Kidney epithelial cell (primary cell): ENCODE data around the gene EXOC3L4. TPM values are rescaled to one million over a fixed set of nuclear protein-coding genes. Genes with fewer than 3 reads are reported as not detected.

ENCODE experiments used
- DNase-seq: peaks from one replicate; pipeline ENCODE4 v3.0.0-alpha.2; 2010; ENCODE audit warnings: low read depth
- H3K27me3 ChIP-seq: 2 replicates; pipeline ENCODE4 v1.6.0; 2011; ENCODE audit warnings: low read length; ENCODE audit not compliant: control insufficient read depth, insufficient read depth
- H3K36me3 ChIP-seq: 2 replicates; pipeline ENCODE4 v1.5.1; 2011; ENCODE audit warnings: low read length; ENCODE audit not compliant: control insufficient read depth, insufficient read depth
- H3K4me3 ChIP-seq: 2 replicates; pipeline ENCODE4 v1.5.1; 2011; ENCODE audit warnings: low read depth, mild to moderate bottlenecking, control low read depth, low read length
- CTCF ChIP-seq: IDR thresholded peaks from 2 replicates; pipeline ENCODE4 v1.5.1; 2011; ENCODE audit warnings: mild to moderate bottlenecking, moderate library complexity, low read length, control low read depth, inconsistent platforms; ENCODE audit not compliant: insufficient read depth, poor library complexity, severe bottlenecking
- total RNA-seq: library from RNA; depleted of rRNA; stranded (reverse); fragments of >200 nt; gene quantifications from 2 replicates; pipeline ENCODE4 v1.2.3, GENCODE V29; 2015

The EXOC3L4 gene
- total RNA-seq, 1 donor from 2014 or later, result 0.46 TPM

GRCh38 chr14:103125098-103126070 is 30.9 kb downstream of the EXOC3L4 start:
- no peak for DNase-seq
- no peaks in the 10 kb centered on the region for H3K27me3 ChIP-seq
- no peaks in the 10 kb centered on the region for H3K36me3 ChIP-seq
- TF ChIP-seq CTCF, result no peak
- no peak overlapping the region for H3K4me3 ChIP-seq

GRCh38 chr14:103126088-103126872 is 31.8 kb downstream of the EXOC3L4 start:
- DNase-seq, result no peak
- peak overlapping the region; percentile 26 for H3K4me3 ChIP-seq
- no peaks in the 10 kb centered on the region for H3K36me3 ChIP-seq
- no peak for TF ChIP-seq CTCF
- no peaks in the 10 kb centered on the region for H3K27me3 ChIP-seq

GRCh38 chr14:103126873-103127304 is 32.4 kb downstream of the EXOC3L4 start:
- Histone ChIP-seq H3K4me3 (peak overlapping the region; percentile 26), H3K27me3 (no peaks in the 10 kb centered on the region), H3K36me3 (no peaks in the 10 kb centered on the region)
- TF ChIP-seq CTCF, result no peak
- no peak for DNase-seq

GRCh38 chr14:103127356-103127755 is 32.8 kb downstream of the EXOC3L4 start:
- no peak overlapping the region for H3K4me3 ChIP-seq
- no peaks in the 10 kb centered on the region for H3K27me3 ChIP-seq
- no peak for TF ChIP-seq CTCF
- no peak for DNase-seq
- no peaks in the 10 kb centered on the region for H3K36me3 ChIP-seq

GRCh38 chr14:103127861-103128598 is 33.5 kb downstream of the EXOC3L4 start:
- Histone ChIP-seq H3K4me3 (no peak overlapping the region), H3K27me3 (no peaks in the 10 kb centered on the region), H3K36me3 (no peaks in the 10 kb centered on the region)
- DNase-seq, result no peak
- no peak for TF ChIP-seq CTCF
